GM12878 (cell line): ENCODE data around the gene CCR8. TPM values are rescaled to one million over a fixed set of nuclear protein-coding genes. Genes with fewer than 3 reads are reported as not detected.

ENCODE experiments used
- ATAC-seq: fragments of 200-7000 bp; cut with Tn5 transposase; 3 replicates; pipeline ENCODE4 v1.9.1; 2020; ENCODE audit warnings: mild to moderate bottlenecking, moderate library complexity
- BruUV-seq: library from RNA; stranded (reverse); fragments of 400-500 nt; replicated peaks from 2 replicates; lab custom pipeline; 2021; lab: Mats Ljungman, UMichigan
- CTCF ChIA-PET: fragments of 300-600 bp; sonication (Branson Sonifier 250); formaldehyde crosslinking; extraction: SDS; loops from one replicate; lab custom pipeline; 2021; ENCODE audit warnings: inconsistent platforms; lab: Yijun Ruan, JAX
- POLR2A ChIA-PET: fragments of 350-600 bp; formaldehyde crosslinking; extraction: SDS; loops from one replicate; lab custom pipeline; 2021; ENCODE audit warnings: inconsistent platforms; lab: Charles Lee
- RAD21 ChIA-PET: fragments of 300-600 bp; sonication (Branson Sonifier 250); formaldehyde crosslinking; loops from one replicate; lab custom pipeline; 2023; ENCODE audit warnings: antibody characterized with exemption; ENCODE audit not compliant: unreplicated experiment; lab: Charles Lee
- SMC1A ChIA-PET: fragments of 300-600 bp; sonication (Branson Sonifier 250); formaldehyde crosslinking; loops from one replicate; lab custom pipeline; 2023; ENCODE audit not compliant: unreplicated experiment, uncharacterized antibody; lab: Charles Lee
- DNase-seq: peaks from one replicate; pipeline ENCODE4 v3.0.0-alpha.2; 2011; ENCODE audit warnings: low read depth, low spot score
- FAIRE-seq: peaks from 3 replicates; lab custom pipeline; 2011; peaks lifted over from hg19 to GRCh38; lab: Jason Lieb, UNC
- H2AFZ ChIP-seq: 2 replicates; pipeline ENCODE4 v1.6.0; 2011; ENCODE audit warnings: low read depth, low read length, control low read depth; ENCODE audit not compliant: control insufficient read depth
- H3K27ac ChIP-seq: 2 replicates; pipeline ENCODE4 v1.5.1; 2011; ENCODE audit warnings: control low read depth; ENCODE audit not compliant: control insufficient read depth, insufficient read depth
- H3K27me3 ChIP-seq, 2 experiments: replicated peaks in 1 of 2; 2 replicates each; pipeline versions ENCODE4 v1.6.0 to v1.6.1; 2011; ENCODE audit warnings: low read length in 1 of 2; ENCODE audit not compliant: control insufficient read depth in 2 of 2, insufficient read depth in 2 of 2
- H3K36me3 ChIP-seq, 2 experiments: 2 replicates each; pipeline ENCODE4 v1.5.1; 2011; ENCODE audit warnings: low read length in 1 of 2; ENCODE audit not compliant: control insufficient read depth in 2 of 2, insufficient read depth in 2 of 2
- H3K4me1 ChIP-seq: 2 replicates; pipeline ENCODE4 v1.6.1; 2011; ENCODE audit warnings: mild to moderate bottlenecking, low read length, moderate library complexity, mixed read lengths; ENCODE audit not compliant: control insufficient read depth, insufficient read depth
- H3K4me2 ChIP-seq: 2 replicates; pipeline ENCODE4 v1.6.0; 2011; ENCODE audit warnings: control low read depth; ENCODE audit not compliant: control insufficient read depth, insufficient read depth
- H3K4me3 ChIP-seq: fragments of 200-600 bp; sonication (generic); 2 replicates; pipeline ENCODE4 v1.5.1; 2016
- H3K79me2 ChIP-seq: 2 replicates; pipeline ENCODE4 v1.6.0; 2011; ENCODE audit warnings: low read length; ENCODE audit not compliant: control insufficient read depth, insufficient read depth
- H3K9ac ChIP-seq: 2 replicates; pipeline ENCODE4 v1.8.0; 2011; ENCODE audit warnings: low read length, control low read depth, mixed read lengths; ENCODE audit not compliant: control insufficient read depth, insufficient read depth
- H3K9me3 ChIP-seq: replicated peaks from 3 replicates; pipeline ENCODE4 v1.5.1; 2011; ENCODE audit warnings: mild to moderate bottlenecking, low read length; ENCODE audit not compliant: control insufficient read depth, insufficient read depth
- H4K20me1 ChIP-seq: 2 replicates; pipeline ENCODE4 v1.6.0; 2011; ENCODE audit not compliant: control insufficient read depth, insufficient read depth
- CTCF ChIP-seq, 3 experiments: IDR thresholded peaks in 2 of 3; conservative IDR thresholded peaks in 1 of 3; 2 replicates each; pipeline ENCODE4 v1.5.1; 2011; ENCODE audit warnings: low read depth in 3 of 3, low read length in 3 of 3, mild to moderate bottlenecking in 3 of 3, control low read depth in 2 of 3, moderate library complexity in 2 of 3, inconsistent platforms in 1 of 3, mixed read lengths in 1 of 3; ENCODE audit not compliant: control insufficient read depth in 2 of 3, insufficient read depth in 1 of 3; ENCODE audit errors: extremely low read depth in 1 of 3
- HDAC2 ChIP-seq: fragments of 200-600 bp; sonication (generic); IDR thresholded peaks from 2 replicates; pipeline ENCODE4 v1.6.1; 2017
- MAX ChIP-seq: IDR thresholded peaks from 2 replicates; pipeline ENCODE4 v1.6.1; 2012; ENCODE audit warnings: low read depth, low read length, improper control_type of control experiment
- RCOR1 ChIP-seq: conservative IDR thresholded peaks from 2 replicates; pipeline ENCODE4 v1.6.1; 2012; ENCODE audit warnings: low read depth, low read length, improper control_type of control experiment
- SKIL ChIP-seq: fragments of 450-650 bp; IDR thresholded peaks from 2 replicates; pipeline ENCODE4 v1.6.1; 2017; ENCODE audit warnings: mild to moderate bottlenecking, low read depth, inconsistent platforms; ENCODE audit not compliant: poor library complexity, severe bottlenecking
- STAT3 ChIP-seq: IDR thresholded peaks from 2 replicates; pipeline ENCODE4 v1.6.1; 2011; ENCODE audit warnings: low read depth, low read length, improper control_type of control experiment
- TCF7 ChIP-seq: IDR thresholded peaks from 2 replicates; pipeline ENCODE4 v1.6.1; 2014; ENCODE audit warnings: antibody characterized with exemption, borderline replicate concordance
- ZBTB11 ChIP-seq: fragments of 450-650 bp; formaldehyde crosslinking; IDR thresholded peaks from 2 replicates; pipeline ENCODE4 v1.5.0; 2022; ENCODE audit warnings: mild to moderate bottlenecking, missing genetic modification characterization
- ZNF687 ChIP-seq: fragments of 450-650 bp; IDR thresholded peaks from 2 replicates; pipeline ENCODE4 v1.6.1; 2017; ENCODE audit warnings: mild to moderate bottlenecking, moderate library complexity
- WGBS: methylation state at CpG from one replicate; pipeline ENCODE4 v1.1.6; 2016; ENCODE audit warnings: low lambda C conversion rate; ENCODE audit not compliant: insufficient replicate concordance, insufficient coverage; ENCODE audit errors: missing lambda C conversion rate; 5-methylcytosine and 5-hydroxymethylcytosine counted together
- in situ Hi-C: fragments of 300-500 bp; cut with MboI; formaldehyde crosslinking; loops from 9 replicates; pipeline ENCODE4 v1.14.3; 2018; ENCODE audit warnings: mixed read lengths
- intact Hi-C: fragments of 100-400 bp; cut with micrococcal nuclease; formaldehyde crosslinking; loops from one replicate; pipeline ENCODE4 v1.14.2; 2022; ENCODE audit not compliant: unreplicated experiment
- polyA plus RNA-seq, 11 experiments: library from polyadenylated mRNA; depleted of rRNA in 4 of 11; unstranded in 6 of 11; stranded (reverse) in 5 of 11; fragments of >200 nt; fragmentation: Nextera tagmentation in 4 of 11; fragmentation: Illumina TruSeq in 1 of 11; extraction: Ambion mirVana in 4 of 11; extraction: Trizol in 1 of 11; gene quantifications; 1 replicate in 1 of 11; 2 replicates in 10 of 11; pipeline versions ENCODE4 v1.2.1 to v1.2.3, GENCODE V29; 2011 to 2016; ENCODE audit warnings: inconsistent platforms in 2 of 11, missing spikeins in 2 of 11, low read depth in 1 of 11
- total RNA-seq, 4 experiments: library from RNA; depleted of rRNA in 3 of 4; stranded (reverse); fragments of >200 nt in 3 of 4; fragmentation: Illumina TruSeq in 1 of 4; extraction: Trizol in 1 of 4; gene quantifications; 2 replicates each; pipeline versions ENCODE4 v1.2.1 to v1.2.3, GENCODE V29; 2013 to 2021

The CCR8 gene
- total and polyA plus RNA-seq, 10 of the 15 experiments (the other 5 are each of a cell fraction or from before 2014, with no cell fraction given): 5.2 to 28.8 (median 15.6) TPM

GRCh38 chr3:39295184-39295775, 34.2 kb upstream of the CCR8 start:
- ATAC-seq (peak; percentile 86), FAIRE-seq (peak; percentile 91), DNase-seq (peak; percentile 95)
- H2AFZ ChIP-seq: peak overlapping the region; percentile 9; the same call in 1 of the 2 replicates
- no TSS peak for BruUV-seq
- intact Hi-C loops (loop anchor here (1.0 kb wide), 2 partner anchors 33 to 83 kb away; no protein-coding TSS in a partner anchor), in situ Hi-C loops (loop anchor here (5.0 kb wide), 1 partner anchor 87 kb away; the partner anchor contains the start of gene SLC25A38)
- peak overlapping the region; percentile 14 for H3K4me2 ChIP-seq
- H3K4me1 ChIP-seq: peaks cover 30% of the 10 kb centered on the region
- H3K79me2 ChIP-seq: no peaks in the 10 kb centered on the region
- no peak overlapping the region for H3K4me3 ChIP-seq
- ChIA-PET RAD21 (interaction anchor here (0.6 to 11.4 kb wide), 22 partner anchors 9 to 296 kb away, joined by 3 to 232 read pairs (median 4); partner anchors contain the start of gene CCR8), CTCF (interaction anchor here (0.6 to 15.1 kb wide), 26 partner anchors 9 to 194 kb away, joined by 3 to 756 read pairs (median 4); partner anchors contain the start of genes CCR8, CX3CR1 and XIRP1), SMC1A (interaction anchor here (0.6 to 20.6 kb wide), 26 partner anchors 7 to 168 kb away, joined by 3 to 648 read pairs (median 5); partner anchors contain the start of genes CX3CR1, RPSA and XIRP1), POLR2A (interaction anchor here (0.5 to 2.6 kb wide), 11 partner anchors 9 to 146 kb away, joined by 3 to 11 read pairs (median 4); partner anchors contain the start of gene CCR8)
- no peaks in the 10 kb centered on the region for H3K27me3 ChIP-seq
- no peaks in the 10 kb centered on the region for H3K36me3 ChIP-seq
- H3K9ac ChIP-seq: peak overlapping the region; percentile 13
- no peaks in the 10 kb centered on the region for H4K20me1 ChIP-seq
- WGBS: under 1% methylated on average over 5 of the region's 5 CpGs
- peak overlapping the region; percentile 87 for H3K27ac ChIP-seq
- H3K9me3 ChIP-seq: peaks cover 13% of the 10 kb centered on the region
- TF ChIP-seq CTCF (IDR thresholded peaks at IDR 0.05 in 2 of 3, conservative IDR thresholded peaks at IDR 0.05 in 1 of 3; ENCODE audit: control insufficient read depth in 2 of 3, extremely low read depth in 1 of 3, insufficient read depth in 1 of 3, low read depth in 3 of 3, low read length in 3 of 3) (no peak), MAX (no peak), HDAC2 (no peak), ZNF687 (peak; percentile 78; the same call in 1 of the 2 replicates), ZBTB11 (no peak), SKIL (peak; percentile 66), STAT3 (peak; percentile 88; the same call in 1 of the 2 replicates), RCOR1 (peak; percentile 84), TCF7 (0 out of 2 replicates have a peak, but pooled peaks have one; percentile 32)
